OCI-LY1 (cell line): Measurements from ENCODE around the gene SELENOW.

Source experiments
- H2AFZ ChIP-seq: fragments of 200-600 bp; sonication (generic), shearing (Covaris generic); 2 replicates; pipeline ENCODE4 v1.6.0; 2014; ENCODE audit warnings: antibody characterized with exemption, mild to moderate bottlenecking, low read length
- H3F3A ChIP-seq: fragments of 200-600 bp; sonication (generic), shearing (Covaris generic); 2 replicates; pipeline ENCODE4 v1.6.0; 2014; ENCODE audit warnings: mild to moderate bottlenecking, antibody characterized with exemption, low read length, moderate library complexity; ENCODE audit not compliant: insufficient read depth
- H3K27ac ChIP-seq: fragments of 200-600 bp; sonication (generic); 2 replicates; pipeline ENCODE4 v1.5.1; 2014; ENCODE audit warnings: low read length, mixed run types, mild to moderate bottlenecking, low read depth; ENCODE audit not compliant: poor library complexity, severe bottlenecking
- H3K27me3 ChIP-seq: fragments of 200-600 bp; sonication (generic); 2 replicates; pipeline ENCODE4 v1.6.0; 2014; ENCODE audit warnings: antibody characterized with exemption, mild to moderate bottlenecking, low read length, moderate library complexity; ENCODE audit not compliant: insufficient read depth
- H3K36me3 ChIP-seq: fragments of 200-600 bp; sonication (generic); 2 replicates; pipeline ENCODE4 v1.6.1; 2014; ENCODE audit warnings: mild to moderate bottlenecking, antibody characterized with exemption, low read length, moderate library complexity, mixed read lengths; ENCODE audit not compliant: insufficient read depth
- H3K4me1 ChIP-seq: fragments of 200-600 bp; sonication (generic); 2 replicates; pipeline ENCODE4 v1.5.1; 2014; ENCODE audit warnings: mild to moderate bottlenecking, low read length, moderate library complexity; ENCODE audit not compliant: insufficient read depth, severe bottlenecking
- H3K4me2 ChIP-seq: fragments of 200-600 bp; sonication (generic), shearing (Covaris generic); 2 replicates; pipeline ENCODE4 v1.6.1; 2014; ENCODE audit warnings: low read length
- H3K4me3 ChIP-seq: fragments of 200-600 bp; sonication (generic); 2 replicates; pipeline ENCODE4 v1.5.1; 2014; ENCODE audit warnings: low read length, low read depth, mild to moderate bottlenecking, mixed read lengths; ENCODE audit not compliant: poor library complexity, severe bottlenecking
- H3K79me2 ChIP-seq: fragments of 200-600 bp; shearing (Covaris generic); 2 replicates; pipeline ENCODE4 v1.6.1; 2016; ENCODE audit warnings: mixed run types, low read length, mixed read lengths; ENCODE audit not compliant: insufficient read depth
- H3K9ac ChIP-seq: fragments of 200-600 bp; sonication (generic), shearing (Covaris generic); 2 replicates; pipeline ENCODE4 v1.6.1; 2014; ENCODE audit warnings: mild to moderate bottlenecking, low read length, mixed read lengths
- H3K9me2 ChIP-seq: fragments of 200-600 bp; sonication (generic), shearing (Covaris generic); 2 replicates; pipeline ENCODE4 v1.6.1; 2014; ENCODE audit warnings: low read depth, mild to moderate bottlenecking, low read length, mixed read lengths
- H3K9me3 ChIP-seq: fragments of 200-600 bp; shearing (Covaris generic); 2 replicates; pipeline ENCODE4 v1.6.1; 2014; ENCODE audit warnings: low read length, mixed read lengths
- H4K20me1 ChIP-seq: fragments of 200-600 bp; sonication (generic), shearing (Covaris generic); 2 replicates; pipeline ENCODE4 v1.6.0; 2016; ENCODE audit warnings: mild to moderate bottlenecking, low read length; ENCODE audit not compliant: insufficient read depth
- EZH2 ChIP-seq: fragments of 200-600 bp; sonication (generic), shearing (Covaris generic); IDR thresholded peaks from 2 replicates; pipeline ENCODE4 v1.8.0; 2017; ENCODE audit warnings: borderline replicate concordance, mixed run types, mild to moderate bottlenecking, antibody characterized with exemption, low read length, moderate library complexity, mixed read lengths
- TF ChIP-seq, protein P1 (sequence below): fragments of 200-600 bp; sonication (generic), shearing (Covaris generic); IDR thresholded peaks from 2 replicates; pipeline ENCODE4 v1.5.1; 2017; ENCODE audit warnings: mild to moderate bottlenecking, antibody characterized with exemption, low read length, moderate library complexity, mixed read lengths

The SELENOW gene

GRCh38 chr19:47790398-47790814 lies 11.9 kb downstream of the SELENOW start:
- no peaks in the 10 kb centered on the region for H4K20me1 ChIP-seq
- peaks cover 5% of the 10 kb centered on the region for H3K9me3 ChIP-seq
- no peaks in the 10 kb centered on the region for H3K79me2 ChIP-seq
- H3K4me2 ChIP-seq: no peak overlapping the region
- H3K9me2 ChIP-seq: no peaks in the 10 kb centered on the region
- H3K9ac ChIP-seq: no peak overlapping the region
- H3K27ac ChIP-seq: no peak overlapping the region
- no peaks in the 10 kb centered on the region for H3K4me1 ChIP-seq
- no peaks in the 10 kb centered on the region for H3F3A ChIP-seq
- peaks cover 9% of the 10 kb centered on the region for H3K36me3 ChIP-seq
- no peak overlapping the region for H3K4me3 ChIP-seq
- TF ChIP-seq EZH2: no peak
- TF ChIP-seq, protein P1, sequence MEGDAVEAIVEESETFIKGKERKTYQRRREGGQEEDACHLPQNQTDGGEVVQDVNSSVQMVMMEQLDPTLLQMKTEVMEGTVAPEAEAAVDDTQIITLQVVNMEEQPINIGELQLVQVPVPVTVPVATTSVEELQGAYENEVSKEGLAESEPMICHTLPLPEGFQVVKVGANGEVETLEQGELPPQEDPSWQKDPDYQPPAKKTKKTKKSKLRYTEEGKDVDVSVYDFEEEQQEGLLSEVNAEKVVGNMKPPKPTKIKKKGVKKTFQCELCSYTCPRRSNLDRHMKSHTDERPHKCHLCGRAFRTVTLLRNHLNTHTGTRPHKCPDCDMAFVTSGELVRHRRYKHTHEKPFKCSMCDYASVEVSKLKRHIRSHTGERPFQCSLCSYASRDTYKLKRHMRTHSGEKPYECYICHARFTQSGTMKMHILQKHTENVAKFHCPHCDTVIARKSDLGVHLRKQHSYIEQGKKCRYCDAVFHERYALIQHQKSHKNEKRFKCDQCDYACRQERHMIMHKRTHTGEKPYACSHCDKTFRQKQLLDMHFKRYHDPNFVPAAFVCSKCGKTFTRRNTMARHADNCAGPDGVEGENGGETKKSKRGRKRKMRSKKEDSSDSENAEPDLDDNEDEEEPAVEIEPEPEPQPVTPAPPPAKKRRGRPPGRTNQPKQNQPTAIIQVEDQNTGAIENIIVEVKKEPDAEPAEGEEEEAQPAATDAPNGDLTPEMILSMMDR: peak; percentile 90
- no peak overlapping the region for H2AFZ ChIP-seq
- H3K27me3 ChIP-seq: no peaks in the 10 kb centered on the region

- H3K9me3 ChIP-seq: peaks cover 5% of the 10 kb centered on the region
These were observed 14.1 kb downstream of the SELENOW start for GRCh38 chr19:47792616-47793015.

DNA sequence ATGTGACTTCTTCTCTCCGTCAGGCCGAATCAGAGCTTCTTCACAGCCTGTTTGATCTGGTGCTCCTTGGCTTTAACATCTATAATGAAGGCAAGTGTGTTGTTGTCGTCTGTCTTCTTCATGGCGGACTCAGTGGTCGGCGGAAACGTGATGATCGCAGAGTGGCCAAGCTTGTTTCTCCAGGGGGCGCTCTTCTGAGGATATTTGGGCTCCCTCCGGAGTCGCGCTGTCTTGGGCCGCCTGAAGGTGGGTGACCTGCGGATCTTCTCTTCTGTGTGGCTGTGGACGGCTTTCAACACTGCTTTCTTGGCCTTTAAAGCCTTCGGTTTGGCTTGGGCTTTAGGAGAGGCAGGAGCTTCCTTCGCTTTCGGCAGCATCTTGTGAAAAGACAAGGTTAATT lies 16.0 kb downstream of the SELENOW start:
- no peak for TF ChIP-seq EZH2
- TF ChIP-seq, protein P1: peak; percentile 7; the same call in 1 of the 2 replicates
- Histone ChIP-seq H3K36me3 (no peaks in the 10 kb centered on the region; the same call in 1 of the 2 replicates), H3K9me2 (no peaks in the 10 kb centered on the region), H3K4me1 (no peaks in the 10 kb centered on the region), H3K27me3 (no peaks in the 10 kb centered on the region), H3K9me3 (peaks cover 5% of the 10 kb centered on the region), H3F3A (no peaks in the 10 kb centered on the region), H2AFZ (no peak overlapping the region), H3K4me2 (no peak overlapping the region), H4K20me1 (no peaks in the 10 kb centered on the region), H3K4me3 (no peak overlapping the region), H3K79me2 (no peaks in the 10 kb centered on the region), H3K9ac (no peak overlapping the region), H3K27ac (no peak overlapping the region)

More at GRCh38 chr19:47792616-47793015, 14.1 kb downstream of the SELENOW start:
- Histone ChIP-seq H3K27me3 (no peaks in the 10 kb centered on the region), H3K4me2 (no peak overlapping the region), H4K20me1 (no peaks in the 10 kb centered on the region), H3K27ac (no peak overlapping the region), H3K4me3 (no peak overlapping the region), H3K79me2 (no peaks in the 10 kb centered on the region), H3K9ac (no peak overlapping the region), H3K36me3 (no peaks in the 10 kb centered on the region; the same call in 1 of the 2 replicates), H3K9me2 (no peaks in the 10 kb centered on the region), H2AFZ (no peak overlapping the region), H3F3A (no peaks in the 10 kb centered on the region), H3K4me1 (no peaks in the 10 kb centered on the region)
- TF ChIP-seq, protein P1: no peak
- TF ChIP-seq EZH2: no peak
